Heart right ventricle (tissue), 16 donors: ENCODE data around the gene TLE7. TPM values are rescaled to one million over a fixed set of nuclear protein-coding genes. Genes with fewer than 3 reads are reported as not detected.

Experiments used
- ATAC-seq, 8 donors: fragments of 200-7000 bp; cut with Tn5 transposase; one replicate each; pipeline ENCODE4 v1.9.1; 2020; ENCODE audit warnings: mild to moderate bottlenecking in 8 of 8, moderate library complexity in 8 of 8, moderate number of reproducible peaks in 1 of 8
- DNase-seq, 2 donors: peaks; one replicate each; pipeline ENCODE4 v3.0.0-alpha.2; 2020
- H3K27ac ChIP-seq, 10 donors: fragments of 200-600 bp; sonication (generic) in 2 of 10; one replicate each; pipeline versions ENCODE4 v1.5.0 to v1.8.0; 2020 to 2022; ENCODE audit warnings: mild to moderate bottlenecking in 3 of 10
- H3K27me3 ChIP-seq, 7 donors: fragments of 200-600 bp; one replicate each; pipeline ENCODE4 v1.8.0; 2021 to 2022; ENCODE audit warnings: mild to moderate bottlenecking in 2 of 7
- H3K36me3 ChIP-seq, 9 donors: fragments of 200-600 bp; sonication (generic) in 1 of 9; one replicate each; pipeline versions ENCODE4 v1.5.0 to v1.8.0; 2020 to 2022; ENCODE audit warnings: mild to moderate bottlenecking in 2 of 9
- H3K4me1 ChIP-seq, 9 donors: fragments of 200-600 bp; sonication (generic) in 1 of 9; one replicate each; pipeline versions ENCODE4 v1.5.0 to v1.8.0; 2020 to 2022; ENCODE audit warnings: mild to moderate bottlenecking in 4 of 9
- H3K4me3 ChIP-seq, 10 donors: fragments of 200-600 bp; sonication (generic) in 2 of 10; one replicate each; pipeline versions ENCODE4 v1.5.0 to v1.8.0; 2020 to 2022; ENCODE audit warnings: mild to moderate bottlenecking in 7 of 10, moderate library complexity in 2 of 10
- H3K9me3 ChIP-seq, 11 donors: fragments of 200-600 bp in 10 of 11; sonication (generic) in 2 of 11; one replicate each; pipeline versions ENCODE4 v1.5.0 to v1.8.0; 2013 to 2022; ENCODE audit warnings: mild to moderate bottlenecking in 2 of 11, control low read depth in 1 of 11, moderate library complexity in 1 of 11
- CTCF ChIP-seq, 9 donors: fragments of 200-600 bp; sonication (generic) in 2 of 9; IDR thresholded peaks; one replicate each; pipeline versions ENCODE4 v1.5.0 to v1.8.0; 2021 to 2022; ENCODE audit warnings: antibody characterized with exemption in 9 of 9, mild to moderate bottlenecking in 5 of 9, moderate library complexity in 1 of 9
- WGBS, 2 donors: extraction: QIAGEN DNeasy Blood & Tissue Kit; methylation state at CpG; one replicate each; pipeline ENCODE4 v1.1.7; 2013; ENCODE audit warnings: inconsistent platforms in 1 of 2; 5-methylcytosine and 5-hydroxymethylcytosine counted together
- intact Hi-C, 10 donors: fragments of 100-400 bp; cut with DNase I; formaldehyde crosslinking; loops; one replicate each; pipeline versions ENCODE4 v1.11.1 to v1.14.2; 2022
- polyA plus RNA-seq, 2 donors: library from polyadenylated mRNA; stranded (reverse); fragments of 200-250 nt; gene quantifications; one replicate each; pipeline ENCODE4 v1.2.3, GENCODE V29; 2013
- total RNA-seq, 10 donors: library from RNA; stranded (reverse); fragmentation: NEBNext Ultra II Directional in 3 of 10; extraction: Animal tissue kit (Norgen Biotek cat#: 25700) in 3 of 10; gene quantifications; one replicate each; pipeline versions ENCODE4 v1.2.1 to v1.2.4, GENCODE V29; 2021 to 2023
- donor health status: Arrhythmogenic right ventricular cardiomyopathy.
- donor health status: ischemic (EF 13 %, LVEDD 7.1; RV severe dilation, severe dysfunction).
- donor health status: healthy with polysubstance abuse.
- donor health status: DM: no; HTN: yes; CAD: no.
- donor health status: DM: no; HTN: no; CAD: no.
- donor health status: ischemic (EF 25% LVEDD 6.9; RV normal size, moderate dysfunction).
- donor health status: ischemic (EF 25% LVEDD 5.7; RV mildly dilated, moderate dysfunction).
- donor health status: healthy.
- donor health status: DM: yes; HTN: yes; CAD: no.
- donor health status: Ischemic cardiomyopathy.
- donor health status: ischemic (EF 35%, LVEDD 5.7; RV mildly dilated, moderate dysfunction).
- donor health status: nonischemic (EF 11% LVEDD 7.7; RV severe dilation, severe dysfunction).
- donor health status: DM: yes; HTN: yes; CAD: no.
- donor health status: PGD.
- donor health status: ischemic (EF 29% LVEDD 5.4; RV normal size, mild dysfunction).
- donor health status: nonischemic (EF 23%, LVEDD 6.1; RV moderate dilation, normal function).

TLE7 gene
- total and polyA plus RNA-seq, 12 donors: not detected

DNA sequence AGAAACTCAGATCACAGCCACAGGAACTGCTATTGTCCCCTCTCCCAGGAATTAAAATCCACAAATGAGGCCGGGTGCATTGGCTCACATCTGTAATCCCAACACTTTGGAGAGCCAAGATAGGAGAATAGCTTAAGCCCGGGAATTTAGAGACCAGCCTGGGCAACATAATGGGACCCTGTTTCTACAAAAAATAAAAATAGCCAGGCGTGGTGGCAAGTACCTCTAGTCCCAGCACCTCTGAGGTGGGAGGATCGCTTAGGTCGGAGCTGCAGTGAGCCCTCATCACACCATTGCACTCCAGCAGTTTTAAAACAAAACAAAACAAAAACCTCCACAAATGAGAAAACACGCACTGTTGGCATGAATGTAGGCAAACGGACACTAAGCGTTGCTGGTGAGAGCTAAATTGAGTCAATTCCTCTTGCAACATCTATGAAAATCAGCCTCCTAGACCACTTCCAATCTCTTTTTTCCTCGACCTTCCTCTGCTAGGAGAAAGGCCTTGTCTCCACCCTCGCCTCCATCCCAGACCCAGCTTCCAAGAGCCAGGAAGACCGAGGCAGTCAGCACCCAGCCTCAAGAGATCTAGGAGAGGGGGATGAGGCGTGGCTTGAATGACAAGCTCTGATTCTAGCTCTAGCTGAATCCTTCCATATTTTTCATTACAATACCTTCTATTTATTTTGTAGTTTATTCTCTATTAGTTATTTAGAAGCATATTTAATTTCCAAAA is 14.8 kb downstream of the TLE7 start:
- Histone ChIP-seq H3K4me3 (no peak overlapping the region), H3K36me3 (no peaks in the 10 kb centered on the region), H3K27ac (no peak overlapping the region), H3K4me1 (no peaks in the 10 kb centered on the region), H3K9me3 (peaks cover 0 to 15% (median 0%) of the 10 kb centered on the region in 11 donors), H3K27me3 (peaks cover 7 to 82% (median 55%) of the 10 kb centered on the region in 7 donors)
- no peak for DNase-seq
- no peak for TF ChIP-seq CTCF (IDR thresholded peaks at IDR 0.05)
- no peak for ATAC-seq
- 58 to 67% methylated on average over 12 of the region's 12 CpGs for WGBS, 2 donors
- intact Hi-C loops: no loop called here

DNA sequence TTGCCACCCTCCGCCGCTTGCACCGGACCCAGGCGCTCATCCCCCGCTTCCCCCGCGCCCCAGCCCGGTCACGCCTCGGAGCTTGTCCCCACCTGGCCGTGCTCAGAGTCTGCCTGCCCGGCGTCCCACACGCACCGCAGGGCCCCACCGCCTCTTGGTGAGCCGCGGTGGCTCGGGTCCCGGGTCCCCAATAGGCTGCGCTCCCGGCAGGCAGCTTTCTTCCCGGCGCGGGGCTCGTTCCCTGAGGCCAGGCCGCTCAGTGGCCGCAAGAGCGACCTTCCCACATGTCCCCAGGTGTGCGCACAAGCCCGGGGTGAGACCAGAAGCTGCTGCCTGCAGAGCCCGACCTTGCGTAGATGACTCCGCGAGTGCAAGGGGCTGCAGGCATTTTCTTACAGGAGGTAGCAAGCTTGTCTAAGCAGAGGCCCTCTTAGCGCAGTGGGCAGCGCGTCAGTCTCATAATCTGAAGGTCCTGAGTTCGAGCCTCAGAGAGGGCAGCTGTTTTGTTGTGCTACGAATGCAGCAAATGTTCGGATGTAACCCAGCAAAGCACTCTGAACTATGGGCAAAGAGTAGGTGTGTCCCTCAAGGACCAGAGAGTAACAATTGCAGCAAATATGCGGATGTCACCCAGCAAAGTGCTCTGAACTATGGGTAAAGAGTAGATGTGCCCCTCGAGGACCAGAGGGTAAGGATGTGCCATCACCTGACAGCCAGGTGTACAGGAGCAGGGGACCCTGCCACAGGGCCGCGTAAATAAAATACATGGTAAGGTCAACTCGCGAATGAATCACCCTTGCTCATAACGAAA is 15.6 kb downstream of the TLE7 start:
- Histone ChIP-seq H3K9me3 (peaks cover 0 to 15% (median 0%) of the 10 kb centered on the region in 11 donors), H3K27me3 (peaks cover 7 to 74% (median 50%) of the 10 kb centered on the region in 7 donors), H3K4me1 (no peaks in the 10 kb centered on the region), H3K27ac (no peak overlapping the region), H3K4me3 (peak overlapping the region in 1 of 10 donors; percentile 6), H3K36me3 (no peaks in the 10 kb centered on the region)
- 2% methylated on average over 48 of the region's 48 CpGs for WGBS, 2 donors
- peak in 1 of 8 donors; percentile 30 for ATAC-seq
- intact Hi-C loops: no loop called here
- TF ChIP-seq CTCF (IDR thresholded peaks at IDR 0.05): no peak
- no peak for DNase-seq

GRCh38 chr16:71425746-71426068 is 16.1 kb downstream of the TLE7 start:
- ATAC-seq: no peak
- Histone ChIP-seq H3K27ac (no peak overlapping the region), H3K27me3 (peaks cover 7 to 70% (median 50%) of the 10 kb centered on the region in 7 donors), H3K9me3 (peaks cover 0 to 19% (median 0%) of the 10 kb centered on the region in 11 donors), H3K4me1 (no peaks in the 10 kb centered on the region), H3K4me3 (no peak overlapping the region), H3K36me3 (no peaks in the 10 kb centered on the region)
- intact Hi-C loops: no loop called here
- no peak for TF ChIP-seq CTCF (IDR thresholded peaks at IDR 0.05)
- 2 to 6% methylated on average over 18 of the region's 18 CpGs for WGBS, 2 donors
- no peak for DNase-seq

- H3K27me3 ChIP-seq: peaks cover 7 to 66% (median 40%) of the 10 kb centered on the region in 7 donors
Measured at GRCh38 chr16:71424626-71425025, 17.2 kb downstream of the TLE7 start.

More at GRCh38 chr16:71424626-71425025, 17.2 kb downstream of the TLE7 start:
- no peak for TF ChIP-seq CTCF (IDR thresholded peaks at IDR 0.05)
- no peak overlapping the region for H3K27ac ChIP-seq
- no peak for DNase-seq
- ATAC-seq: no peak
- intact Hi-C loops: no loop called here
- 61 to 69% methylated on average over 6 of the region's 6 CpGs for WGBS, 2 donors
- peaks cover 0 to 23% (median 0%) of the 10 kb centered on the region in 11 donors for H3K9me3 ChIP-seq
- no peaks in the 10 kb centered on the region for H3K4me1 ChIP-seq
- no peak overlapping the region for H3K4me3 ChIP-seq
- H3K36me3 ChIP-seq: no peaks in the 10 kb centered on the region
